Measurements from ENCODE around the gene PCYOX1L. TPM values are rescaled to one million over a fixed set of nuclear protein-coding genes. Genes with fewer than 3 reads are reported as not detected.

Gene PCYOX1L
- 2.2 and 2.4 TPM in 2 replicates for polyA plus RNA-seq (2013)

GRCh38 chr5:149357370-149358293 lies at the start of gene PCYOX1L:
Gene PCYOX1L, plus strand, starts transcription at chr5:149358046. Its CDS starts 23 bp downstream, at chr5:149358069.
- Histone ChIP-seq H3K36me3 (ENCODE audit: control insufficient read depth in 1 of 2, insufficient read depth in 2 of 2, low read length in 2 of 2) (peaks cover 2 to 7% of the 10 kb centered on the region in 2 experiments), H3K9me3 (ENCODE audit: insufficient read depth, low read depth, low read length) (peaks cover 3% of the 10 kb centered on the region), H2BK12ac (ENCODE audit: low read length) (no peak within 1 kb of the TSS), H3K4me2 (ENCODE audit: low read length) (peak within 1 kb of the TSS; percentile 95), H3K4ac (ENCODE audit: low read depth, low read length) (no peak within 1 kb of the TSS), H2AK5ac (ENCODE audit: low read length) (no peak within 1 kb of the TSS), H3K4me3 (ENCODE audit: low read depth, low read length) (peak within 1 kb of the TSS; percentile 86), H4K12ac (ENCODE audit: low read depth, low read length) (no peak within 1 kb of the TSS), H3K23ac (ENCODE audit: low read length) (no peak within 1 kb of the TSS), H3K79me2 (ENCODE audit: control insufficient read depth, insufficient read depth, low read length, poor library complexity) (peaks cover 5% of the 10 kb centered on the region), H2BK120ac (ENCODE audit: insufficient read depth, low read length, poor library complexity) (no peak within 1 kb of the TSS), H3K14ac (ENCODE audit: low read length) (peak within 1 kb of the TSS; percentile 67), H3K79me1 (ENCODE audit: low read length) (peaks cover 2% of the 10 kb centered on the region), H3K18ac (ENCODE audit: low read length) (peak within 1 kb of the TSS; percentile 59), H3K9ac (ENCODE audit: low read length) (no peak within 1 kb of the TSS), H2BK5ac (ENCODE audit: low read depth, low read length, poor library complexity) (no peak within 1 kb of the TSS), H4K8ac (ENCODE audit: low read depth, low read length) (peak within 1 kb of the TSS; percentile 48), H2AFZ (ENCODE audit: insufficient read depth, low read length, poor library complexity) (peak within 1 kb of the TSS; percentile 94), H3K27me3 (ENCODE audit: insufficient read depth, low read length) (no peaks in the 10 kb centered on the region), H3K4me1 (ENCODE audit: control insufficient read depth in 1 of 2, insufficient read depth in 2 of 2, low read length in 2 of 2) (peaks cover 6% of the 10 kb centered on the region in 2 experiments), H4K91ac (ENCODE audit: low read depth, low read length) (peak within 1 kb of the TSS; percentile 28), H3K27ac (ENCODE audit: low read depth, low read length) (no peak within 1 kb of the TSS)
- peak; percentile 92 to 95 for DNase-seq
- whole genome bisulfite sequencing (ENCODE audit: extremely low coverage, insufficient coverage, insufficient read length): no CpG with 5 or more reads among the region's 61 CpGs

DNA sequence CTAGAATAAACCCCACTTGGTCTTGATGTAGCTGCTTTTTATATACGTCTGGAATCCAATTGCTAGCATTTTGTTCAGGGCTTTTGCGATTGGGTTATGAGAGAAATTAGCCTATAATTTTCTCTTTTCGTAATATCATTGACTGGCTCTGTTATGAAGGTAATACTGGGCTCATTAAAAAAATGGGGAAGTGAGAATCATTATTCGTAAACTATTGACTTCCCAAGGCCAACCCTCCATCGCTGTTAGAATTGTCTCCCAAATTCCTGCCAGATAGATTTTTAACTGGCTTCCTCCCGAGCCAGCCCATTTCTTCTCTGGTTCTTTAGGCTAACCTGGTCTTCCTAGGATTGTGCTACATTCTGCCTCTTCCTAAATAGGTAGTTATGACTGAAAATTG lies 48.5 kb upstream of the PCYOX1L start:
- no peak for DNase-seq

GRCh38 chr5:149310488-149310887 lies 47.4 kb upstream of the PCYOX1L start:
- H3K4me2 ChIP-seq (ENCODE audit: low read length): no peak overlapping the region
- no peaks in the 10 kb centered on the region for H3K4me1 ChIP-seq (ENCODE audit: control insufficient read depth in 1 of 2, insufficient read depth in 2 of 2, low read length in 2 of 2)
- no peaks in the 10 kb centered on the region for H3K9me3 ChIP-seq (ENCODE audit: insufficient read depth, low read depth, low read length)
- no peak overlapping the region for H4K12ac ChIP-seq (ENCODE audit: low read depth, low read length)
- H3K27me3 ChIP-seq (ENCODE audit: insufficient read depth, low read length): no peaks in the 10 kb centered on the region
- no peaks in the 10 kb centered on the region for H3K79me1 ChIP-seq (ENCODE audit: low read length)
- no peak overlapping the region for H3K23ac ChIP-seq (ENCODE audit: low read length)
- H3K36me3 ChIP-seq (ENCODE audit: control insufficient read depth in 1 of 2, insufficient read depth in 2 of 2, low read length in 2 of 2): peaks cover 2 to 3% of the 10 kb centered on the region in 2 experiments
- H3K14ac ChIP-seq (ENCODE audit: low read length): no peak overlapping the region
- no peak overlapping the region for H2BK12ac ChIP-seq (ENCODE audit: low read length)
- WGBS (ENCODE audit: extremely low coverage, insufficient coverage, insufficient read length): no CpG with 5 or more reads among the region's 4 CpGs
- H3K4me3 ChIP-seq (ENCODE audit: low read depth, low read length): no peak overlapping the region
- DNase-seq: no peak
- no peak overlapping the region for H3K27ac ChIP-seq (ENCODE audit: low read depth, low read length)
- no peak overlapping the region for H2AFZ ChIP-seq (ENCODE audit: insufficient read depth, low read length, poor library complexity)
- no peak overlapping the region for H2AK5ac ChIP-seq (ENCODE audit: low read length)
- H3K9ac ChIP-seq (ENCODE audit: low read length): no peak overlapping the region
- no peaks in the 10 kb centered on the region for H3K79me2 ChIP-seq (ENCODE audit: control insufficient read depth, insufficient read depth, low read length, poor library complexity)
- H3K4ac ChIP-seq (ENCODE audit: low read depth, low read length): no peak overlapping the region
- H2BK5ac ChIP-seq (ENCODE audit: low read depth, low read length, poor library complexity): no peak overlapping the region
- H2BK120ac ChIP-seq (ENCODE audit: insufficient read depth, low read length, poor library complexity): no peak overlapping the region
- no peak overlapping the region for H4K8ac ChIP-seq (ENCODE audit: low read depth, low read length)
- no peak overlapping the region for H3K18ac ChIP-seq (ENCODE audit: low read length)
- H4K91ac ChIP-seq (ENCODE audit: low read depth, low read length): no peak overlapping the region

More for the DNA sequence above, 48.5 kb upstream of the PCYOX1L start:
- no peaks in the 10 kb centered on the region for H3K4me1 ChIP-seq (ENCODE audit: control insufficient read depth in 1 of 2, insufficient read depth in 2 of 2, low read length in 2 of 2)
- no peak overlapping the region for H2BK120ac ChIP-seq (ENCODE audit: insufficient read depth, low read length, poor library complexity)
- H2BK5ac ChIP-seq (ENCODE audit: low read depth, low read length, poor library complexity): no peak overlapping the region
- no peak overlapping the region for H3K14ac ChIP-seq (ENCODE audit: low read length)
- no peak overlapping the region for H3K27ac ChIP-seq (ENCODE audit: low read depth, low read length)
- no peak overlapping the region for H3K9ac ChIP-seq (ENCODE audit: low read length)
- H4K8ac ChIP-seq (ENCODE audit: low read depth, low read length): no peak overlapping the region
- H2AK5ac ChIP-seq (ENCODE audit: low read length): no peak overlapping the region
- H3K9me3 ChIP-seq (ENCODE audit: insufficient read depth, low read depth, low read length): no peaks in the 10 kb centered on the region
- no peaks in the 10 kb centered on the region for H3K27me3 ChIP-seq (ENCODE audit: insufficient read depth, low read length)
- no peak overlapping the region for H3K4me3 ChIP-seq (ENCODE audit: low read depth, low read length)
- no peak overlapping the region for H2AFZ ChIP-seq (ENCODE audit: insufficient read depth, low read length, poor library complexity)
- no peak overlapping the region for H4K12ac ChIP-seq (ENCODE audit: low read depth, low read length)
- no peak overlapping the region for H3K4ac ChIP-seq (ENCODE audit: low read depth, low read length)
- no peaks in the 10 kb centered on the region for H3K79me2 ChIP-seq (ENCODE audit: control insufficient read depth, insufficient read depth, low read length, poor library complexity)
- no peak overlapping the region for H3K4me2 ChIP-seq (ENCODE audit: low read length)
- H4K91ac ChIP-seq (ENCODE audit: low read depth, low read length): no peak overlapping the region
- H3K23ac ChIP-seq (ENCODE audit: low read length): no peak overlapping the region
- no CpG with 5 or more reads among the region's 6 CpGs for WGBS (ENCODE audit: extremely low coverage, insufficient coverage, insufficient read length)
- H2BK12ac ChIP-seq (ENCODE audit: low read length): no peak overlapping the region
- no peak overlapping the region for H3K18ac ChIP-seq (ENCODE audit: low read length)
- H3K36me3 ChIP-seq (ENCODE audit: control insufficient read depth in 1 of 2, insufficient read depth in 2 of 2, low read length in 2 of 2): peaks cover 2 to 3% of the 10 kb centered on the region in 2 experiments
- no peaks in the 10 kb centered on the region for H3K79me1 ChIP-seq (ENCODE audit: low read length)

DNA sequence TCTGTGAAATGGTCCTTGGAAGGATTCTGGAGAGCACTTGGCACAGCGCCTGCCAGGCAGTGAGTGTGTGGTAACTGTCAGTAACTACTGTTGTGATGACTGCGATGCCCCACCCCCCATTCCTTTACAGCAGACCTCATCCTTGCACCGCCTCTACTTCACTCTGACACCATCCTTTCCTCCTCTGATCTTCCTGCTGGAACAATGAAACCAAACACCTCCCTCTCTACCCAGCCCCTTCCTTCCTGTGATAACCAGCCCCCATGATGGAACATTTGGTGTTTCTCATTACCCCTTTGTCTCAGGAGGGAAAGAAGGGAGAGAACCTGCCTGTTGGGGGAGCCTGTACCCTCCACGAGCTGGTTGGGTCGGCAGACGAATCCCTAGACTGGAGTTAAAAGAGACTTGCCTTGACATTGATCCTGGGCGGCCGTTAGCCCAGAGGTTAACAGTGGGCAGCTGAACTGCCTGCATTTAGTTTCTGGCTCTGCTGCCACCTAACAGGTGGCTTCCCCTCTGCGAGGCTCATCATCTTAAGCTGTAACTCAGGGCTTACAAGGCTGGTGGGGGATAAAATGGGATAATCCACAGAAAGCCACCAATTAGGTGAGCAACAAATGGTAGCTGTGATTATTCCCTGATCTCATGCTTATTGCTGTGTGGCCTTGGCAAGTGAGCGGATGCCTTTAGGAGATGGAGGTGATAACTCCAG lies 46.7 kb upstream of the PCYOX1L start:
- H3K36me3 ChIP-seq (ENCODE audit: control insufficient read depth in 1 of 2, insufficient read depth in 2 of 2, low read length in 2 of 2): peaks cover 2 to 3% of the 10 kb centered on the region in 2 experiments
- no peaks in the 10 kb centered on the region for H3K79me2 ChIP-seq (ENCODE audit: control insufficient read depth, insufficient read depth, low read length, poor library complexity)
- no peaks in the 10 kb centered on the region for H3K9me3 ChIP-seq (ENCODE audit: insufficient read depth, low read depth, low read length)
- H2BK120ac ChIP-seq (ENCODE audit: insufficient read depth, low read length, poor library complexity): no peak overlapping the region
- WGBS (ENCODE audit: extremely low coverage, insufficient coverage, insufficient read length): no CpG with 5 or more reads among the region's 10 CpGs
- no peak overlapping the region for H3K27ac ChIP-seq (ENCODE audit: low read depth, low read length)
- H3K18ac ChIP-seq (ENCODE audit: low read length): no peak overlapping the region
- no peaks in the 10 kb centered on the region for H3K79me1 ChIP-seq (ENCODE audit: low read length)
- no peaks in the 10 kb centered on the region for H3K27me3 ChIP-seq (ENCODE audit: insufficient read depth, low read length)
- no peak overlapping the region for H3K14ac ChIP-seq (ENCODE audit: low read length)
- no peak overlapping the region for H3K9ac ChIP-seq (ENCODE audit: low read length)
- H3K4ac ChIP-seq (ENCODE audit: low read depth, low read length): no peak overlapping the region
- H2BK12ac ChIP-seq (ENCODE audit: low read length): no peak overlapping the region
- no peaks in the 10 kb centered on the region for H3K4me1 ChIP-seq (ENCODE audit: control insufficient read depth in 1 of 2, insufficient read depth in 2 of 2, low read length in 2 of 2)
- no peak overlapping the region for H2AK5ac ChIP-seq (ENCODE audit: low read length)
- peak overlapping the region; percentile 35 for H3K23ac ChIP-seq (ENCODE audit: low read length)
- H4K91ac ChIP-seq (ENCODE audit: low read depth, low read length): no peak overlapping the region
- no peak overlapping the region for H3K4me2 ChIP-seq (ENCODE audit: low read length)
- no peak overlapping the region for H2AFZ ChIP-seq (ENCODE audit: insufficient read depth, low read length, poor library complexity)
- no peak overlapping the region for H3K4me3 ChIP-seq (ENCODE audit: low read depth, low read length)
- no peak overlapping the region for H4K12ac ChIP-seq (ENCODE audit: low read depth, low read length)
- no peak overlapping the region for H4K8ac ChIP-seq (ENCODE audit: low read depth, low read length)
- H2BK5ac ChIP-seq (ENCODE audit: low read depth, low read length, poor library complexity): no peak overlapping the region
- DNase-seq: no peak
